Measurements from ENCODE around the gene FAM3D. TPM values are rescaled to one million over a fixed set of nuclear protein-coding genes. Genes with fewer than 3 reads are reported as not detected.

FAM3D gene
- total RNA-seq, 4 donors from 2014 or later: 243 to 431 (median 364) TPM

DNA sequence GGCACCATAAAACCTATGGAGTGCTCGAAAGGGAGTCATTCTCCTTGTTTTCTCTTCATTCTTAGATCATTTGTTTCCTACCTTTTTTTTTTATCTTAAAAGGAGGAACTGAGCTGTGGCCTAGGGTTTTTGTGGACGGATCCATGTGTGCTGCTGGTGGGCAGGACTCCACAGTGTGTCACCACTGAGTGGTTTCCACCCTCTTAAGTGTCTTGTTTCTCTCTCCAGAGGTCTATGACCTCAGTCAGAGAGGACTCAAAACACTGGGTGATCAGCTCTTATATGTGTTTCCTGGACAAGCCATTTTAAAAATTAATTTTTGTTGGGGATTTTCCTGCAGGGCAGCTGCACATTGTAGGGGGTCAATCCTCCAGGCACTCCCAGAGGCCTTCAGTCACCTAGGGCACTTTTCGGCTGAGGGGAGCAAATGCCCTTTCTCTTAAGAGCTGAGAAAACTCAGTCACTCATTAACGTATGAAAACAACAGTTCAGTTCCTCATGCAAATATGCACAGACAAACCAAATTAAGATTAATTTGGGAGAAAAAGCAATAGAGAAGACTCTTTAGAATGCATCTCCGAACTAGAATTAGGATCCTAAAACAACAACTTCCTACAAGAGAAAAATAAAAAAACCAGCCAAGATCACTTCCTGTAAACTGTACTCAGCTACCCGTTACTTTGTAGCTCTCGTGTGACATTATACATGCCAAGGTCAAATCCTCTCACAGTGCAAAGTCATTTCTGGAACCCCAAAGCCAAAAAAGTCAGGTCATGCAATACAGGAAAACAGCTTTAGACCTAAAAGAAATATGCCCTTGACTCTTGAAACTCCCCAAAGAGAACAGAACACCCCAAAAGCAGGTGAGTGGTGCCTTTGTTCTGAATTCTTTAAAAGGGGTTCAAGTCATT is 27.6 kb upstream of the FAM3D start:
- Histone ChIP-seq H3K9me3 (peaks cover 0 to 5% of the 10 kb centered on the region in 2 donors), H3K27ac (peak overlapping the region; percentile 76 to 85 (median 77)), H3K36me3 (no peaks in the 10 kb centered on the region), H3K27me3 (no peaks in the 10 kb centered on the region), H3K4me3 (no peak overlapping the region), H3K4me1 (peaks cover 0 to 65% (median 31%) of the 10 kb centered on the region in 4 donors)
- 64 to 66% methylated on average over 6 to 7 of the region's 7 CpGs for WGBS, 2 donors (ENCODE audit: low coverage in 1 of 2)
- intact Hi-C loops (cut with DNase I; ENCODE audit: low total_unique reads) (no loop called here), in situ Hi-C loops (cut with MboI; ENCODE audit: low pct_ligation_motif_present in 1 of 4, low pct_unique_long_range_greater_than_20kb in 1 of 4, low sequenced_read_pairs in 3 of 4) (no loop called here)
- peak; percentile 13 for TF ChIP-seq POLR2A (IDR thresholded peaks at IDR 0.05)
- TF ChIP-seq, protein P1, sequence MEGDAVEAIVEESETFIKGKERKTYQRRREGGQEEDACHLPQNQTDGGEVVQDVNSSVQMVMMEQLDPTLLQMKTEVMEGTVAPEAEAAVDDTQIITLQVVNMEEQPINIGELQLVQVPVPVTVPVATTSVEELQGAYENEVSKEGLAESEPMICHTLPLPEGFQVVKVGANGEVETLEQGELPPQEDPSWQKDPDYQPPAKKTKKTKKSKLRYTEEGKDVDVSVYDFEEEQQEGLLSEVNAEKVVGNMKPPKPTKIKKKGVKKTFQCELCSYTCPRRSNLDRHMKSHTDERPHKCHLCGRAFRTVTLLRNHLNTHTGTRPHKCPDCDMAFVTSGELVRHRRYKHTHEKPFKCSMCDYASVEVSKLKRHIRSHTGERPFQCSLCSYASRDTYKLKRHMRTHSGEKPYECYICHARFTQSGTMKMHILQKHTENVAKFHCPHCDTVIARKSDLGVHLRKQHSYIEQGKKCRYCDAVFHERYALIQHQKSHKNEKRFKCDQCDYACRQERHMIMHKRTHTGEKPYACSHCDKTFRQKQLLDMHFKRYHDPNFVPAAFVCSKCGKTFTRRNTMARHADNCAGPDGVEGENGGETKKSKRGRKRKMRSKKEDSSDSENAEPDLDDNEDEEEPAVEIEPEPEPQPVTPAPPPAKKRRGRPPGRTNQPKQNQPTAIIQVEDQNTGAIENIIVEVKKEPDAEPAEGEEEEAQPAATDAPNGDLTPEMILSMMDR (IDR thresholded peaks at IDR 0.05): no peak
- no peak for DNase-seq

DNA sequence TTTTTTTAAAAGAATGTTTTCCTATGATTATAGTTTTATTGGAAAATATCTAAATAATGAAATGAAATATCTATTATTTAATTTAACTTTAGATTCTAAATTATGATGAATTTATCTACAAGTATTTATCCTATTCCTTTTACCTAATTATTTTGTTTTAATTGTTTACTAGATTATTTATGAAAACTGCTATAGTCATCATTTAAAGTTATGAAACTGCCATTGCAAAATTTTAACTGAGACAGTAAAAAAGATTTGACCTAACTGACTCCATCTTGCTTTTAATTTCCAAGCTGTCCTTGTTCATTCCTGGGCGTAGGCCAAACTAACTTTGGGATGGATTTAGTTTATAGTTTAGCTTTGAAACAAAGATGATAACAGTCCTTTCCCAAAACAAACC is 25.9 kb upstream of the FAM3D start:
- no peaks in the 10 kb centered on the region for H3K27me3 ChIP-seq
- H3K36me3 ChIP-seq: no peaks in the 10 kb centered on the region
- in situ Hi-C loops (cut with MboI; ENCODE audit: low pct_ligation_motif_present in 1 of 4, low pct_unique_long_range_greater_than_20kb in 1 of 4, low sequenced_read_pairs in 3 of 4) (no loop called here), intact Hi-C loops (cut with DNase I; ENCODE audit: low total_unique reads) (no loop called here)
- H3K4me1 ChIP-seq: peaks cover 6 to 66% (median 39%) of the 10 kb centered on the region in 4 donors
- TF ChIP-seq POLR2A (IDR thresholded peaks at IDR 0.05): no peak
- DNase-seq: no peak
- H3K4me3 ChIP-seq: no peak overlapping the region
- H3K27ac ChIP-seq: no peak overlapping the region
- 85 to 91% methylated on average over 1 of the region's 1 CpG for WGBS, 2 donors (ENCODE audit: low coverage in 1 of 2)
- peaks cover 0 to 5% of the 10 kb centered on the region in 2 donors for H3K9me3 ChIP-seq

DNA sequence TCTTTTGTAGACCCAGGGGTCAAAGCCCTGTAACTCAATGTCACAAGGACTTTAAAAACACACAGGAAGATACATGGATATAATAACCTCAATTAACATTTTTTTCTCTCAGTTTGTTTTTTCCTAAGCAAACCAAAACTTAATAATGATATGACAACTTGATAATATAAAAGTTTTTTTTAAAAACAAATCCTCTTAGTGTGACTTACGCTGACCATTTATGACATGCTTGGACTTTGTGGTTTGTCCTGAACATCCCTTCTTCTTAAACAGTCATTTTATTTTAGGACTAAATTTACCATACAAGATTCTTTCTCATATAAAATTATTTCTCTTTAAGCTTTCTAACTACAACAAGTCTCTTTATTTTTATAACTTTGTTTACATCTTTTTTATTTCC is 25.4 kb upstream of the FAM3D start:
- intact Hi-C loops (cut with DNase I; ENCODE audit: low total_unique reads): no loop called here
- in situ Hi-C loops (cut with MboI; ENCODE audit: low pct_ligation_motif_present in 1 of 4, low pct_unique_long_range_greater_than_20kb in 1 of 4, low sequenced_read_pairs in 3 of 4): no loop called here
- WGBS, 2 donors (ENCODE audit: low coverage in 1 of 2): 54 to 86% methylated on average over 1 of the region's 1 CpG
- no peak for DNase-seq
- TF ChIP-seq, protein P1 (IDR thresholded peaks at IDR 0.05): no peak
- no peak for TF ChIP-seq POLR2AphosphoS5 (IDR thresholded peaks at IDR 0.05)
- no peak for TF ChIP-seq POLR2A (IDR thresholded peaks at IDR 0.05)
- no peak for TF ChIP-seq EP300 (IDR thresholded peaks at IDR 0.05; ENCODE audit: low read depth)
- peaks cover 6 to 61% (median 34%) of the 10 kb centered on the region in 4 donors for H3K4me1 ChIP-seq
- H3K36me3 ChIP-seq: no peaks in the 10 kb centered on the region
- no peaks in the 10 kb centered on the region for H3K27me3 ChIP-seq
- H3K9me3 ChIP-seq: peaks cover 0 to 5% of the 10 kb centered on the region in 2 donors
- H3K4me3 ChIP-seq: no peak overlapping the region
- no peak overlapping the region for H3K27ac ChIP-seq

DNA sequence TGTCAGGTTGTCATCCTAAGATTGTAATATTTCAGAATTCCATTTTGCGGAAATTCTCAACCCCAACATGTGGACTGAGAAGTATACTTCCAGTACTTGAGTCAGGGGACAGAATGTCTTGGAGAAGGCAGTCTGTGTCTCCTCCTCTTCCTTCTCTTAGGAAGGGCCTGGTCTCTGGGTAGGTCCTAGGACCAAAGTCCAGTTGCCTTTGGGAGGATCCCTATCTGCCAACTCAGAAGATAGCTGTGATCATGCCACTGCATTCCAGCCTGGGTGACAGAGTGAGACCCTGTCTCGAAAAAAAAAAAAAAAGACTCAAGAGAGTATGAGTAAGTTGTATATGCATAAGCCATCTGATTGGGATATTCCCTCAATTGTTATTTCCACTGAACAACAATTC is 23.9 kb upstream of the FAM3D start:
- Histone ChIP-seq H3K27ac (peak overlapping the region in 2 of 4 donors; percentile 10 to 25), H3K4me1 (peaks cover 6 to 48% (median 25%) of the 10 kb centered on the region in 4 donors), H3K36me3 (no peaks in the 10 kb centered on the region), H3K27me3 (no peaks in the 10 kb centered on the region), H3K4me3 (no peak overlapping the region), H3K9me3 (peaks cover 0 to 5% of the 10 kb centered on the region in 2 donors)
- WGBS, 2 donors (ENCODE audit: low coverage in 1 of 2): 79% methylated on average over 2 of the region's 2 CpGs; no CpG with 5 or more reads in 1 of the 2 donors
- in situ Hi-C loops (cut with MboI; ENCODE audit: low pct_ligation_motif_present in 1 of 4, low pct_unique_long_range_greater_than_20kb in 1 of 4, low sequenced_read_pairs in 3 of 4) (no loop called here), intact Hi-C loops (cut with DNase I; ENCODE audit: low total_unique reads) (no loop called here)
- TF ChIP-seq EP300 (IDR thresholded peaks at IDR 0.05; ENCODE audit: low read depth) (no peak), POLR2A (IDR thresholded peaks at IDR 0.05) (no peak), POLR2AphosphoS5 (IDR thresholded peaks at IDR 0.05) (peak in 1 of 3 donors; percentile 33)
- TF ChIP-seq, protein P1 (IDR thresholded peaks at IDR 0.05): no peak
- DNase-seq: no peak
